Measurements from ENCODE around the gene FASN.

- no peak for TF ChIP-seq CTCF (IDR thresholded peaks at IDR 0.05)
- no peak for TF ChIP-seq POLR2A (IDR thresholded peaks at IDR 0.05)
Observed at GRCh38 chr17:82060614-82061013, 37.4 kb downstream of the FASN start.

Measured in right lobe of liver (tissue), 4 donors.